GM23338 (cell line): ENCODE results near the gene VIPR1.

Source experiments
- CREB1 ChIP-seq: fragments of 250-450 bp; sonication (Bioruptor Pico); IDR thresholded peaks from 2 replicates; pipeline ENCODE4 v1.5.0; 2020; ENCODE audit warnings: low read depth, mild to moderate bottlenecking, moderate library complexity
- CTCF ChIP-seq, 2 experiments: fragments of 200-600 bp in 1 of 2; sonication (generic) in 1 of 2; conservative IDR thresholded peaks; 2 replicates each; pipeline versions ENCODE4 v1.5.1 to v1.6.1; 2016 to 2017; ENCODE audit warnings: antibody characterized with exemption in 2 of 2, low read depth in 2 of 2, mild to moderate bottlenecking in 2 of 2, moderate library complexity in 1 of 2
- EZH2 ChIP-seq: fragments of 200-600 bp; sonication (generic); IDR thresholded peaks from one replicate; pipeline ENCODE4 v1.8.0; 2017; ENCODE audit warnings: antibody characterized with exemption, mild to moderate bottlenecking, low read depth; ENCODE audit not compliant: unreplicated experiment
- EZH2phosphoT487 ChIP-seq: fragments of 200-600 bp; sonication (generic); IDR thresholded peaks from one replicate; pipeline ENCODE4 v1.8.1; 2018; ENCODE audit warnings: antibody characterized with exemption; ENCODE audit not compliant: unreplicated experiment
- JUNB ChIP-seq: IDR thresholded peaks from one replicate; pipeline ENCODE4 v1.6.1; 2016; ENCODE audit warnings: antibody characterized with exemption; ENCODE audit not compliant: unreplicated experiment
- POLR2AphosphoS5 ChIP-seq: IDR thresholded peaks from 2 replicates; pipeline ENCODE4 v1.6.1; 2016; ENCODE audit warnings: antibody characterized with exemption, low read depth
- REST ChIP-seq: IDR thresholded peaks from one replicate; pipeline ENCODE4 v1.6.1; 2018; ENCODE audit warnings: antibody characterized with exemption; ENCODE audit not compliant: unreplicated experiment
- STAT1 ChIP-seq: IDR thresholded peaks from one replicate; pipeline ENCODE4 v1.6.1; 2016; ENCODE audit warnings: antibody characterized with exemption; ENCODE audit not compliant: unreplicated experiment
- ZNF114 ChIP-seq: fragments of 250-450 bp; sonication (Bioruptor Pico); IDR thresholded peaks from 2 replicates; pipeline ENCODE4 v1.5.0; 2020; ENCODE audit warnings: mild to moderate bottlenecking, moderate library complexity

GRCh38 chr3:42515976-42516375 lies 13.5 kb downstream of the VIPR1 start:
- no peak for TF ChIP-seq CTCF (conservative IDR thresholded peaks at IDR 0.05; ENCODE audit: low read depth in 2 of 2)
- no peak for TF ChIP-seq JUNB
- TF ChIP-seq EZH2, result no peak
- TF ChIP-seq REST, result no peak
- no peak for TF ChIP-seq EZH2phosphoT487
- no peak for TF ChIP-seq POLR2AphosphoS5
- no peak for TF ChIP-seq STAT1
- no peak for TF ChIP-seq ZNF114 (CRISPR knock-in tag)
- TF ChIP-seq CREB1 (CRISPR knock-in tag), result no peak
